ENCODE results near the gene TRMT10A.
"Not testable (repeated sequence)": the region's sequence is repeated elsewhere in the genome, so short reads cannot be mapped to it uniquely, and the experiment has no call there.

Gene TRMT10A

GRCh38 chr4:99540277-99540939, 23.4 kb downstream of the TRMT10A start:
- no peak for DNase-seq

GRCh38 chr4:99537674-99538073, 26.2 kb downstream of the TRMT10A start:
- no peak for DNase-seq

GRCh38 chr4:99536848-99537247, 27.0 kb downstream of the TRMT10A start:
- DNase-seq, result no peak

- DNase-seq, result no peak
These were observed 27.6 kb downstream of the TRMT10A start for GRCh38 chr4:99536271-99536670.

GRCh38 chr4:99534699-99535098, 29.1 kb downstream of the TRMT10A start:
- DNase-seq, result not testable (repeated sequence)

- DNase-seq, result no peak
These were observed 33.9 kb downstream of the TRMT10A start for GRCh38 chr4:99529956-99530355.

- no peak for DNase-seq
These were observed 34.6 kb downstream of the TRMT10A start for GRCh38 chr4:99529228-99529627.

- DNase-seq, result no peak
These were observed 45.1 kb downstream of the TRMT10A start for GRCh38 chr4:99518601-99519295.

GRCh38 chr4:99510721-99511120, 53.1 kb downstream of the TRMT10A start, which contains the start of gene C4orf17:
Gene C4orf17 (plus strand): TSS chr4:99511021. CDS start chr4:99513082, 2,061 bp downstream.
- DNase-seq, result no peak

- DNase-seq, result no peak
These were observed 56.1 kb downstream of the TRMT10A start for GRCh38 chr4:99507762-99508161.

- DNase-seq, result no peak
These were observed 56.5 kb downstream of the TRMT10A start for GRCh38 chr4:99507349-99507748.

- no peak for DNase-seq
These were observed 57.1 kb downstream of the TRMT10A start for GRCh38 chr4:99506781-99507180.

GRCh38 chr4:99504804-99505502, 58.9 kb downstream of the TRMT10A start:
- DNase-seq, result no peak

Measured in NCI-H1092 (cell line).